Measurements from ENCODE around the gene ACOX1. TPM values are rescaled to one million over a fixed set of nuclear protein-coding genes. Genes with fewer than 3 reads are reported as not detected.

The ACOX1 gene
- total RNA-seq, 1 experiment from 2014 or later: 50.2 TPM

- Histone ChIP-seq H2AFZ (ENCODE audit: low read depth, low read length, poor library complexity, severe bottlenecking) (no peak overlapping the region), H3K4me1 (ENCODE audit: control insufficient read depth in 1 of 2, insufficient read depth in 2 of 2, low read length in 2 of 2) (no peaks in the 10 kb centered on the region), H4K20me1 (ENCODE audit: insufficient read depth) (no peaks in the 10 kb centered on the region), H3K36me3 (ENCODE audit: control insufficient read depth in 1 of 2, insufficient read depth in 2 of 2, low read length in 2 of 2) (no peaks in the 10 kb centered on the region; a peak in 1 of 4 replicates), H3K79me2 (ENCODE audit: insufficient read depth, low read length) (no peaks in the 10 kb centered on the region), H3K4me3 (replicated peaks in 1 of 2; ENCODE audit: low read depth in 1 of 2, low read length in 2 of 2) (no peak overlapping the region), H3K27ac (ENCODE audit: low read depth, low read length) (no peak overlapping the region), H3K9me2 (ENCODE audit: insufficient read depth) (no peaks in the 10 kb centered on the region), H3K9ac (ENCODE audit: low read length) (no peak overlapping the region), H3K4me2 (ENCODE audit: low read length) (no peak overlapping the region), H3K27me3 (ENCODE audit: insufficient read depth, low read length) (no peaks in the 10 kb centered on the region), H3K9me3 (ENCODE audit: control insufficient read depth in 1 of 2, insufficient read depth in 1 of 2, low read depth in 1 of 2, low read length in 2 of 2) (no peaks in the 10 kb centered on the region)
- DNase-seq (ENCODE audit: low read depth, low spot score) (no peak), ATAC-seq (no peak)
- ChIA-PET POLR2A (interaction anchor here (1.8 kb wide), 1 partner anchor 13 kb away, joined by 5 read pairs; the partner anchor contains the start of genes ACOX1 and TEN1), CTCF (interaction anchor here (1.1 kb wide), 1 partner anchor 35 kb away, joined by 3 read pairs; the partner anchor contains the start of gene CDK3), RAD21 (ENCODE audit: low non-redundant PET in 1 of 2, low total read pairs in 2 of 2, uncharacterized antibody in 2 of 2, unreplicated experiment in 2 of 2) (no interaction called here)
- BruUV-seq (replicated peaks): no TSS peak
- TF ChIP-seq SIN3A (IDR thresholded peaks at IDR 0.05; ENCODE audit: low read depth) (no peak), MAX (IDR thresholded peaks at IDR 0.05) (no peak)
- intact Hi-C loops (cut with micrococcal nuclease): no loop called here
Measured at GRCh38 chr17:75965468-75965867, 13.5 kb downstream of the ACOX1 start.

GRCh38 chr17:75959839-75960511, 19.0 kb downstream of the ACOX1 start:
- Histone ChIP-seq H3K79me2 (ENCODE audit: insufficient read depth, low read length) (no peaks in the 10 kb centered on the region), H3K4me2 (ENCODE audit: low read length) (no peak overlapping the region), H4K20me1 (ENCODE audit: insufficient read depth) (no peaks in the 10 kb centered on the region), H2AFZ (ENCODE audit: low read depth, low read length, poor library complexity, severe bottlenecking) (no peak overlapping the region), H3K4me1 (ENCODE audit: control insufficient read depth in 1 of 2, insufficient read depth in 2 of 2, low read length in 2 of 2) (no peaks in the 10 kb centered on the region), H3K4me3 (replicated peaks in 1 of 2; ENCODE audit: low read depth in 1 of 2, low read length in 2 of 2) (no peak overlapping the region), H3K36me3 (ENCODE audit: control insufficient read depth in 1 of 2, insufficient read depth in 2 of 2, low read length in 2 of 2) (peaks cover 10 to 13% of the 10 kb centered on the region in 2 experiments; a peak in 3 of 4 replicates), H3K27me3 (ENCODE audit: insufficient read depth, low read length) (no peaks in the 10 kb centered on the region), H3K9ac (ENCODE audit: low read length) (no peak overlapping the region), H3K9me2 (ENCODE audit: insufficient read depth) (no peaks in the 10 kb centered on the region), H3K27ac (ENCODE audit: low read depth, low read length) (no peak overlapping the region), H3K9me3 (ENCODE audit: control insufficient read depth in 1 of 2, insufficient read depth in 1 of 2, low read depth in 1 of 2, low read length in 2 of 2) (no peaks in the 10 kb centered on the region)
- POLR2A ChIA-PET: interaction anchor here (1.1 kb wide), 1 partner anchor 18 kb away, joined by 8 read pairs; the partner anchor contains the start of genes ACOX1 and TEN1
- BruUV-seq (replicated peaks): no TSS peak
- DNase-seq (ENCODE audit: low read depth, low spot score) (no peak), ATAC-seq (no peak)
- RAD21 ChIA-PET (ENCODE audit: low non-redundant PET in 1 of 2, low total read pairs in 2 of 2, uncharacterized antibody in 2 of 2, unreplicated experiment in 2 of 2): no interaction called here
- CTCF ChIA-PET: no interaction called here
- intact Hi-C loops (cut with micrococcal nuclease): no loop called here
- TF ChIP-seq ZBTB33 (IDR thresholded peaks at IDR 0.05; ENCODE audit: extremely low read depth, insufficient replicate concordance, low read length): no peak
- TF ChIP-seq ZFX (IDR thresholded peaks at IDR 0.05): no peak
- TF ChIP-seq CTCF (IDR thresholded peaks at IDR 0.05 in 2 of 3, conservative IDR thresholded peaks at IDR 0.05 in 1 of 3; ENCODE audit: borderline replicate concordance in 1 of 3, insufficient read depth in 1 of 3, low read depth in 2 of 3, low read length in 2 of 3): no peak
- TF ChIP-seq YY1 (IDR thresholded peaks at IDR 0.05; ENCODE audit: extremely low read depth, insufficient replicate concordance, low read depth, low read length): no peak
- TF ChIP-seq POLR2A (IDR thresholded peaks at IDR 0.05; ENCODE audit: borderline replicate concordance, extremely low read depth, insufficient read depth, insufficient read length): no peak
- no peak for TF ChIP-seq SRF (IDR thresholded peaks at IDR 0.05; ENCODE audit: low read depth)
- TF ChIP-seq JUND (IDR thresholded peaks at IDR 0.05): no peak
- no peak for TF ChIP-seq SIN3A (IDR thresholded peaks at IDR 0.05; ENCODE audit: low read depth)
- TF ChIP-seq REST (IDR thresholded peaks at IDR 0.05; ENCODE audit: low read depth): no peak
- no peak for TF ChIP-seq ELF1 (IDR thresholded peaks at IDR 0.05; ENCODE audit: borderline replicate concordance, low read depth)

Data from HCT116 (cell line).